HL-60/S4 treated with phorbol 12-myristate 13-acetate at 8.2 ng/mL for 4 days and 3 days (cell line): ENCODE results near the gene CABP4.

ENCODE experiments used
- in situ Hi-C: fragments of 300-500 bp; cut with MboI; formaldehyde crosslinking; loops from 2 replicates; pipeline ENCODE4 v1.15.0; 2022; ENCODE audit warnings: low sequenced_read_pairs

Gene CABP4

DNA sequence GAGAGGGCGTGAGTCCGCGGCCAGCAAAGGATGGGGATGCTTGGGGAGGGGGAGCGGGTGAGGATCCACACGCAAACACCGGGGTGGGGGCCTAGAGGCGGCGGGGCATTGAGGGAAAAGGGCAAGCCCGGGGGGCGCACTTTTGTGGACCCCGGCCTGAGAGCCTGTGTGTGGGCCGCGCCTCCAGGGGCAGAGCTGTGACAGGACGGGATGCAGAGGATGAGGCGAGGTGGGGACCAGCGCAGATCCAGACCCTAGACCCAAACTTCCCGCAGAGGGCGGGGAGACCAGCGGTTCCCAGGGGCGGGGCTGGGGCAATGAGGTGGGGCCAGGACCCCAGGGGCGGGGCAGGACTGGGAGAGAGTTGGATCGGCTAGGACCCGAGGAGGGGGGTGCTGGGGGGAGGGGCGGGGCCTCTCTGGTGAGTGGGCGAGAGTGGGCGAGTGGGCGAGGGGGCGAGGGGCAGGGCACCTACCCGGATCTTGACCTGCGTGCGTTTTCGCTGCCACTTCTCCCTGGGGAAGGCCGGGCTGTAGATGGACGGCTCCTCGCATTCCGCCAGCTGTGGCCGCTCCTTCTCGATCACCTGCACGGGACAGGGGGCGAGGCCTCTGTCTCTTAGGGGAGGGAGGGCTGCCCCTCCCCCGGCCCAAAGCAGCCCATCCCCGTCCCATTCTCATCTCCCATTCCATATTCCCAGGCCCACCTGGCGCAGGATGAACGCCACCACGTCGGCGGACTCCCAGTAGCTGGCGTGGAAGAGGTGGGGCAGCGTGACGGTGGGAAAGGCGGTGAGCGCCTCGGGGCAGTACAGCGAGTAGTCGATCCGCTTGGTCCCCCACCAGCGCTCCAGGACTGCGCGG, 39.4 kb downstream of the CABP4 start:
- in situ Hi-C loops: no loop called here

- in situ Hi-C loops: no loop called here
Measured at GRCh38 chr11:67495234-67496005, 40.3 kb downstream of the CABP4 start.

DNA sequence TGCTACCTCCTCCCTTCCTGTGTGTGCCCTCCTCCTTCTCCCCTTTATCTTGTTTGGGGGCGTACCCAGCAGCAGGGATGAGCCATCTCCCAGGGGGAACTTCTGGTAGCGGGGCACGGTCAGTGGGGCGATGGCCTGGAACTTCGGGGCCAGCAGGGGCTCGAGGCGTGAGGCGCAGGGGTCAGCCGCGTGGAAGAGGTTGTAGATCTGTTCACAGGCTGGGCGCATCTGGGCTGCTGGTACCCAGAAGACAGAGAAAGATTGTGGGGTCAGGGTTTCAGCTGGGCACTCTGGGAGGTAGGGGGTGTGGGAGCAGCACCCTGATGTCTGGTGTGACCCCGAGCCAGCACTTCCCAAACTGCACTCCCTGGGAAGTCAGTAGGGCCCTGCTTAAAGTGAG, 41.0 kb downstream of the CABP4 start:
- in situ Hi-C loops: no loop called here

DNA sequence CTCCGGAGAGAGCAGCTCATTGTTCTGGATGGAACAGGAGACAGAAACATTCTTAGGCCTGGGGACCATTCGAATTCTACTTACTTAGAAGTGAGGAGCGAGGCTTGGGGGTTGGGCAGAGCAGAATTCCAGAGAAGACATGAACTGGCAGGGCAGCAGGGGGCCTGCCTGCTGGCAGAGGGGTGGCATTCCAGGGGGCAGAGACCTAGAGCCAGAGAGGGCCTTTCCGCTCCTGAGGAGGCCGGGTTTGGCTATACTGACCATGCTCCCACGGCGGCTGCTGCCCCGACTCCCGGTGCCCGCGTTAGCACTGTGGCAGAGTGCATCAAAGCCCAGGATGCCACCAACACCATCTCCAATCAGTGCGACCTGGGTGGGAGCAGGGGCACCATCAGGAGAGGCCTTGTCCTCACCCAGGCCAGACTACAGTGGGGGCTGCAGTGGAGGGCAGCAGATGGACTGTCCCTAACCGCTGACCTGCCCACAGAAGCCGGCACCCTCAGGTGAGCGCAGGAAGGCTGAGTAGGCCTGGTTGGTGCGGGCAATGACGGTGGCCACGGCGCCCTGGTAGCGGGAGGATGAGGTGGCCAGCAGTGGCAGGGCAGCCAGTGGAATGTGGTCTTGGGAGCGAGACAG, 42.6 kb downstream of the CABP4 start:
- in situ Hi-C loops: no loop called here

- in situ Hi-C loops: no loop called here
Measured at GRCh38 chr11:67498544-67498972, 43.4 kb downstream of the CABP4 start.

DNA sequence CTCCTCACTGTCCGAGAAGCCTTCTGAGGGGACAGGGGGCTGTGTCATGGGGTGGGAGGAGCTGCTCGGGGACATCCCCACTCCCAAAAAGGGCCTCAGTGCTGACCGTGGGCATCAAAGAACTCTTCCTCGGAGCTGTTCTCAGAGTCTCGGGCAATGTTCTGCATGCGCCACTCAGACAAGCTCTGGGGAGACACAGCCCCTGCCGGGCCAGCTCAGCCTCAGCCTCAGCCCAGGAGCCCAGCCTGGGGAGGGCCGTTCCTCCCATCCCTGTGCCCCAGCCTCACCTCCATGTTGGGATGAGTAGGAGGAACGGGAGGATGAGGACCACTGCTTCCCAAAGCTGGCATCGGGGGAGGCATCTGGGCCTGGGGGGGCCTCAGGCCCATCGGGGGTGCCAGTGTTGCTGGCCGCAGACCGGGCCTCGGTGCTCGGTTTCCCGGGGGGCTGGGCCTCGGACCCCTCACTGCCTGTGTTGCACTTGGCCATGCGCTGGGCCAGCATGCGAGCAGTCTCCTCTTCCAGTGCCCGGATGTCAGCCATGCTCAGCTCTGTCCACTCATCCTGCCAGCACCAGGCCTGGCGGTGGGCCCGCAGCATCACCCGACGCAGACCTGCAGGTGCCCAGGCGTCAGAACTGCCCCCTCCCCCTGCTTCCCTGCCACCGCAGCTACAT, 44.8 kb downstream of the CABP4 start:
- in situ Hi-C loops: no loop called here

- in situ Hi-C loops: no loop called here
Measured at GRCh38 chr11:67500484-67500821, 45.3 kb downstream of the CABP4 start.

- in situ Hi-C loops: no loop called here
Measured at GRCh38 chr11:67500831-67501715, 45.9 kb downstream of the CABP4 start.

GRCh38 chr11:67501854-67502253, 46.7 kb downstream of the CABP4 start:
- in situ Hi-C loops: no loop called here

- in situ Hi-C loops: no loop called here
Measured at GRCh38 chr11:67502328-67502979, 47.3 kb downstream of the CABP4 start.

DNA sequence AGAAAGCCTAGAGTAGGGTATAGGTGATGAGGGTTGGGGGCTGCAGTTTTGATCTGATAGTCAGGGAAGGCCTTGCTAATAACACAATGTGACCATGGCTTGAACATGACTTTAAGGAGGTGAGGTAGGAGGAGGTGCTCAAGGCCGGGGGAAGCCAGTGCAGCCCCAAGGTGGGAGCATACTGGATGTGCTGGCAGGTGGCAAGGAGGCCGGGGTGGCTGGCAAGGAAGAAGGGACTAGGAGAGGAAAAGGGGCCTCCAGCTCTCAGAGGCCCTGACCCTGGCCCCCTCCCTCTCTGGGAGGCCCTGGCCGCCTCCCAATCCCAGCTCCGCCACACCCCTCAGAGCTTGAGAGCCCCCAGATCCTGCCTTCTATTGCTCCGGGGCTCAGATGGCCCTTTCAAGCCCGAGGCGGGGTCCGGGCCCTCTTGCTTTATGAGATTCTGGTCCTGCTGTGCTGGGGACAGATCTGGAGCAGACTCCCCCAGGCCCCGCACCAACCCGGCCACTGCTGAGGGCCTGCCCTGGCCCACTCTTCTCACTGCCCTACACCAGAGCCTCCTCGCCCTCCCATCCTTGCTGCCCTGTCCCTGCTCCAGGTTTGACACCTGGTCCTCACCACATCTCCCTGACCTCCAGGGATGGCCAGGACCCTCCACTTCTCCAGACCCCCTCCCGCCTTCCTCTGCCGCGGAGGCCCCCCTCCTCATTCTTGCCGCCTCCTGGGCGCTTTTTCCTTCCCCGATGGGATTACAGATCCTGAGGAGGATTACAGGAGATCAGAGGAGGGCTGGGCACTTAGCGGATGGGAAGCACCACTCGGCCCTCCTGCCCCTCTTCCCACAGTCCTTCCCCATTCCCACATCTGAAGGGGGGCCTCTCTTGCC, 48.2 kb downstream of the CABP4 start:
- in situ Hi-C loops: no loop called here

DNA sequence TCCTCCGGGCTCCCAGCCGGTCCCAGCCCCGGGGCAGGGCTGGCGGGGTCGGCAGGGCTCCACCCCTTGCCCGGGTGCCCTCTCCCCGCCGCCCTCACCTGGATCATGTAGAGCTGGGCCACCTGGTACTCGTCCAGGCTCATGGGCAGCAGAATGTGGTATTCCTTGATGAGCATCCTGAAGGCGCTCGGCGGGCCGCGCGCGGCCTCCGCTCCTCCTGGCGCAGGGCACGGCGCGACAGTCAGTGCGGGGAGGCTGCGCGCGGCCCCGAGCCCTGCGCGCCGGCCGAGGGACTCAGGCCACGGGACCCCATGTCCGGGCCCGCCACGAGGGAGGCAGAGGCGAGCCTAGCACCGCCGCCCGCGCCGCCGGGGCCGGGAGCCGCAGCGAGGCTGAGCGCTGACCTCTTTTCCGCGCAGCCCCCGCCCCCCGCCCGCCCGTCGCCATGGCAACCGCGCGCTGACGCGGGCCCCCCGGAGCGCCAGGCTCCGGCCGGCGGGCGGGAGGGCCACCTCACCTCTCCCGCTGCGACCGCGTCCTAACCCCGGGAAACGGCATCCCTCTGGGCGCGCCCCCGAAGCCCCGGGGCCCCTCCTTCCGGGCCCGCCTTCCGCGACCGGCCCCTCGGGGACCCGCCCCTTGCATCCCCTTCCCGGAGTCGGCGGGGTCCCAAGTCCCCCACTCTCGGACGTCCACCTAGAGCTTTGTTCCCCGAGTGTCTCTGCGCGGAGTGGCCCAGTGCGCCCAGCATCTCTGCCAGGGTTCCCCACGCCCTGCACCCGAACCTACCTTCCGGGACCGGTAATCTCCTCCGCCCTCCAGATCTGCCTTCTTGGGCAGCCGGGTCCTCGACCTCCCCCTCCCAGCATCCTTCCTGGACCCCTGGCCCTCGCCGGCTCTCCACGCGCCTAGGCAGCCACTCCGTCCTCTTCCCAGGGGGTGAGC, 49.1 kb downstream of the CABP4 start:
- in situ Hi-C loops: no loop called here

- in situ Hi-C loops: no loop called here
Measured at GRCh38 chr11:67504950-67505581, 49.9 kb downstream of the CABP4 start, which contains the start of gene PITPNM1. Gene PITPNM1 (minus strand): TSS chr11:67505363. CDS start chr11:67504180, 1,183 bp downstream.

GRCh38 chr11:67505605-67506396, 50.6 kb downstream of the CABP4 start:
- in situ Hi-C loops: no loop called here

GRCh38 chr11:67506426-67507051, 51.4 kb downstream of the CABP4 start:
- in situ Hi-C loops: no loop called here
